Ishikawa (cell line): ENCODE results near the gene CDK5RAP1.

ENCODE experiments used
- CREB1 ChIP-seq: IDR thresholded peaks from 2 replicates; pipeline ENCODE4 v1.6.1; 2012; ENCODE audit warnings: low read depth
- EP300 ChIP-seq: IDR thresholded peaks from 2 replicates; pipeline ENCODE4 v1.6.1; 2012; ENCODE audit warnings: borderline replicate concordance
- NFIC ChIP-seq: IDR thresholded peaks from 2 replicates; pipeline ENCODE4 v1.6.1; 2012
- REST ChIP-seq: IDR thresholded peaks from 2 replicates; pipeline ENCODE4 v1.6.1; 2012; ENCODE audit warnings: low read depth, mild to moderate bottlenecking
- TAF1 ChIP-seq: IDR thresholded peaks from 2 replicates; pipeline ENCODE4 v1.6.1; 2012; ENCODE audit warnings: low read depth, mild to moderate bottlenecking
- TCF12 ChIP-seq: IDR thresholded peaks from 2 replicates; pipeline ENCODE4 v1.6.1; 2012; ENCODE audit warnings: low read depth
- TEAD4 ChIP-seq: IDR thresholded peaks from 2 replicates; pipeline ENCODE4 v1.6.1; 2012

- TF ChIP-seq TCF12 (no peak), REST (no peak), TAF1 (no peak), CREB1 (no peak), TEAD4 (no peak), EP300 (no peak), NFIC (no peak)
Observed at GRCh38 chr20:33386673-33387072, 14.6 kb downstream of the CDK5RAP1 start.
